DND-41 (cell line): ENCODE measurements around the gene TAOK3.

Experiments
- CTCF ChIP-seq: IDR thresholded peaks from 2 replicates; pipeline ENCODE4 v1.5.1; 2012; ENCODE audit warnings: borderline replicate concordance, low read length, moderate library complexity, mild to moderate bottlenecking; ENCODE audit not compliant: poor library complexity, severe bottlenecking; ENCODE audit errors: extremely low read depth
- EZH2 ChIP-seq: IDR thresholded peaks from 3 replicates; pipeline ENCODE4 v1.6.1; 2012; ENCODE audit warnings: borderline replicate concordance, low read depth, mild to moderate bottlenecking, moderate library complexity, low read length, inconsistent platforms; ENCODE audit not compliant: severe bottlenecking

GRCh38 chr12:118101051-118101450 is 271.7 kb downstream of the TAOK3 start:
- TF ChIP-seq CTCF (no peak), EZH2 (no peak)
